GM23338 (cell line): ENCODE data around the gene PDE4B. TPM values are rescaled to one million over a fixed set of nuclear protein-coding genes. Genes with fewer than 3 reads are reported as not detected.

Source experiments
- ATAC-seq: fragments of 200-7000 bp; cut with Tn5 transposase; 3 replicates; pipeline ENCODE4 v1.9.1; 2020
- DNase-seq: peaks from one replicate; pipeline ENCODE4 v3.0.0-alpha.2; 2015; ENCODE audit warnings: low spot score
- H2AFZ ChIP-seq: fragments of 200-600 bp; sonication (generic); 2 replicates; pipeline ENCODE4 v1.8.0; 2016; ENCODE audit warnings: antibody characterized with exemption, mild to moderate bottlenecking, moderate library complexity
- H3F3A ChIP-seq: fragments of 200-600 bp; sonication (generic); replicated peaks from 2 replicates; pipeline ENCODE4 v1.8.0; 2017; ENCODE audit warnings: antibody characterized with exemption, mixed run types, low read depth
- H3K27ac ChIP-seq: fragments of 200-600 bp; sonication (generic); 2 replicates; pipeline ENCODE4 v1.6.1; 2016; ENCODE audit warnings: low read depth
- H3K27me3 ChIP-seq: fragments of 200-600 bp; sonication (generic); 2 replicates; pipeline ENCODE4 v1.8.0; 2016; ENCODE audit warnings: mild to moderate bottlenecking, mixed run types, moderate library complexity; ENCODE audit not compliant: insufficient read depth
- H3K36me3 ChIP-seq: fragments of 200-600 bp; sonication (generic); 2 replicates; pipeline ENCODE4 v1.8.0; 2016; ENCODE audit warnings: mild to moderate bottlenecking; ENCODE audit not compliant: insufficient read depth
- H3K4me1 ChIP-seq: fragments of 200-600 bp; sonication (generic); 2 replicates; pipeline ENCODE4 v1.8.0; 2016; ENCODE audit warnings: mild to moderate bottlenecking, moderate library complexity; ENCODE audit not compliant: insufficient read depth
- H3K4me2 ChIP-seq: fragments of 200-600 bp; sonication (generic); 2 replicates; pipeline ENCODE4 v1.7.1; 2017; ENCODE audit warnings: mixed run types
- H3K4me3 ChIP-seq: fragments of 200-600 bp; sonication (generic); 2 replicates; pipeline ENCODE4 v1.6.1; 2016; ENCODE audit warnings: mixed run types
- H3K79me2 ChIP-seq: fragments of 200-600 bp; sonication (generic); replicated peaks from 2 replicates; pipeline ENCODE4 v1.8.0; 2017; ENCODE audit warnings: mild to moderate bottlenecking; ENCODE audit not compliant: insufficient read depth
- H3K9me2 ChIP-seq: fragments of 200-600 bp; sonication (generic); 2 replicates; pipeline ENCODE4 v1.8.0; 2017; ENCODE audit not compliant: insufficient read depth
- H4K20me1 ChIP-seq: fragments of 200-600 bp; sonication (generic); replicated peaks from 2 replicates; pipeline ENCODE4 v1.8.0; 2017; ENCODE audit warnings: mild to moderate bottlenecking; ENCODE audit not compliant: insufficient read depth
- H3K27ac Mint-ChIP-seq: 2 replicates; pipeline ENCODE4 v1.8.0; 2020; ENCODE audit warnings: inconsistent platforms, mild to moderate bottlenecking, moderate library complexity, mixed read lengths
- H3K27me3 Mint-ChIP-seq: 3 replicates; pipeline ENCODE4 v1.8.0; 2022; ENCODE audit warnings: low read depth, mild to moderate bottlenecking, moderate library complexity, mixed read lengths, inconsistent platforms; ENCODE audit not compliant: insufficient read depth, poor library complexity
- H3K36me3 Mint-ChIP-seq: 3 replicates; pipeline ENCODE4 v1.8.0; 2021; ENCODE audit warnings: low read depth, mild to moderate bottlenecking, inconsistent platforms, moderate library complexity, mixed read lengths
- H3K4me1 Mint-ChIP-seq: 3 replicates; pipeline ENCODE4 v1.8.0; 2020; ENCODE audit warnings: mild to moderate bottlenecking, inconsistent platforms, mixed read lengths
- H3K4me3 Mint-ChIP-seq: 3 replicates; pipeline ENCODE4 v1.8.0; 2021; ENCODE audit warnings: moderate library complexity, mild to moderate bottlenecking, inconsistent platforms, mixed read lengths
- H3K9me3 Mint-ChIP-seq: 3 replicates; pipeline ENCODE4 v1.8.0; 2020; ENCODE audit warnings: moderate library complexity, mild to moderate bottlenecking, inconsistent platforms, mixed read lengths
- CREB1 ChIP-seq: fragments of 250-450 bp; sonication (Bioruptor Pico); IDR thresholded peaks from 2 replicates; pipeline ENCODE4 v1.5.0; 2020; ENCODE audit warnings: low read depth, mild to moderate bottlenecking, moderate library complexity
- EZH2 ChIP-seq: fragments of 200-600 bp; sonication (generic); IDR thresholded peaks from one replicate; pipeline ENCODE4 v1.8.0; 2017; ENCODE audit warnings: antibody characterized with exemption, mild to moderate bottlenecking, low read depth; ENCODE audit not compliant: unreplicated experiment
- EZH2phosphoT487 ChIP-seq: fragments of 200-600 bp; sonication (generic); IDR thresholded peaks from one replicate; pipeline ENCODE4 v1.8.1; 2018; ENCODE audit warnings: antibody characterized with exemption; ENCODE audit not compliant: unreplicated experiment
- JUNB ChIP-seq: IDR thresholded peaks from one replicate; pipeline ENCODE4 v1.6.1; 2016; ENCODE audit warnings: antibody characterized with exemption; ENCODE audit not compliant: unreplicated experiment
- NANOG ChIP-seq: IDR thresholded peaks from 2 replicates; pipeline ENCODE4 v1.6.1; 2016; ENCODE audit warnings: antibody characterized with exemption, borderline replicate concordance
- POLR2AphosphoS5 ChIP-seq: IDR thresholded peaks from 2 replicates; pipeline ENCODE4 v1.6.1; 2016; ENCODE audit warnings: antibody characterized with exemption, low read depth
- STAT1 ChIP-seq: IDR thresholded peaks from one replicate; pipeline ENCODE4 v1.6.1; 2016; ENCODE audit warnings: antibody characterized with exemption; ENCODE audit not compliant: unreplicated experiment
- ZNF114 ChIP-seq: fragments of 250-450 bp; sonication (Bioruptor Pico); IDR thresholded peaks from 2 replicates; pipeline ENCODE4 v1.5.0; 2020; ENCODE audit warnings: mild to moderate bottlenecking, moderate library complexity
- ZNF331 ChIP-seq: fragments of 250-450 bp; sonication (Bioruptor Pico); IDR thresholded peaks from 2 replicates; pipeline ENCODE4 v1.5.0; 2020; ENCODE audit warnings: low read depth, mild to moderate bottlenecking, moderate library complexity
- polyA plus RNA-seq: library from polyadenylated mRNA; unstranded; fragments of >200 nt; fragmentation: Nextera tagmentation; extraction: Ambion mirVana; gene quantifications from 2 replicates; pipeline ENCODE4 v1.2.1, GENCODE V29; 2016
- total RNA-seq: library from RNA; depleted of rRNA; stranded (reverse); fragments of >200 nt; shearing (Covaris generic); gene quantifications from 2 replicates; pipeline ENCODE4 v1.2.3, GENCODE V29; 2014
- TF ChIP-seq, protein P1 (sequence below): IDR thresholded peaks from 2 replicates; pipeline ENCODE4 v1.6.1; 2016; ENCODE audit warnings: antibody characterized with exemption
- TF ChIP-seq, protein P2 (sequence below): fragments of 250-450 bp; sonication (Bioruptor Pico); IDR thresholded peaks from 2 replicates; pipeline ENCODE4 v1.5.0; 2020; ENCODE audit warnings: mild to moderate bottlenecking, moderate library complexity
- TF ChIP-seq, protein P3 (sequence below): IDR thresholded peaks from one replicate; pipeline ENCODE4 v1.6.1; 2018; ENCODE audit warnings: antibody characterized with exemption; ENCODE audit not compliant: unreplicated experiment
- TF ChIP-seq, protein P4 (sequence below), 2 experiments: fragments of 200-600 bp in 1 of 2; sonication (generic) in 1 of 2; conservative IDR thresholded peaks; 2 replicates each; pipeline versions ENCODE4 v1.5.1 to v1.6.1; 2016 to 2017; ENCODE audit warnings: antibody characterized with exemption in 2 of 2, low read depth in 2 of 2, mild to moderate bottlenecking in 2 of 2, moderate library complexity in 1 of 2

PDE4B gene
- total and polyA plus RNA-seq, 2 experiments from 2014 or later, result 14.0 to 25.6 TPM

DNA sequence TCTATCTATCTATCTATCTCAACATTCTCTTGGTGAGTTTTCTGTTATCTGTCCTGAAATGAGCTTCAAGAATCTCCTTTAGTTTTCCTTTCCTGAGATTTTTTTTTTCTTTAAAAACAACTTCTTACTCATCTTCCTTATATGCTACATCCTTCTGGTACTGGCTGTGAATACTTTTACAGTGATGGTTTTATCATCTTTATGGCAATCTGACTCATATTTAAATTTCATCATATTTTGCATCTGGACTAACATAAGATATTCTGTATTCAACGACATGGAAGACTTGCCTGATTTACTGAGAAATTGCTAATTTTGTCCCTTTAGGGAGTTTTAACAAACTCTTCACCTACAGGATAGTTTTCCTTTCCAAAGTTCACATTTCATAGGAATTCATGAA is 33.0 kb downstream of the PDE4B start:
- Histone ChIP-seq H4K20me1 (no peaks in the 10 kb centered on the region), H3K4me3 (no peak overlapping the region), H3K9me2 (no peaks in the 10 kb centered on the region), H3F3A (no peaks in the 10 kb centered on the region), H3K4me2 (no peak overlapping the region), H3K36me3 (no peaks in the 10 kb centered on the region), H3K27me3 (no peaks in the 10 kb centered on the region), H3K4me1 (no peaks in the 10 kb centered on the region), H3K79me2 (no peaks in the 10 kb centered on the region), H3K27ac (no peak overlapping the region), H2AFZ (no peak overlapping the region)
- Mint-ChIP-seq H3K9me3 (no peaks in the 10 kb centered on the region; the same call in 2 of the 3 replicates), H3K36me3 (no peaks in the 10 kb centered on the region), H3K27me3 (no peaks in the 10 kb centered on the region), H3K27ac (no peak overlapping the region), H3K4me3 (no peak overlapping the region), H3K4me1 (no peaks in the 10 kb centered on the region; the same call in 1 of the 3 replicates)
- no peak for TF ChIP-seq EZH2
- TF ChIP-seq CREB1, result no peak
- no peak for TF ChIP-seq STAT1
- no peak for TF ChIP-seq ZNF114 (CRISPR knock-in tag)
- TF ChIP-seq ZNF331 (CRISPR knock-in tag), result no peak
- no peak for TF ChIP-seq EZH2phosphoT487
- TF ChIP-seq, protein P1, sequence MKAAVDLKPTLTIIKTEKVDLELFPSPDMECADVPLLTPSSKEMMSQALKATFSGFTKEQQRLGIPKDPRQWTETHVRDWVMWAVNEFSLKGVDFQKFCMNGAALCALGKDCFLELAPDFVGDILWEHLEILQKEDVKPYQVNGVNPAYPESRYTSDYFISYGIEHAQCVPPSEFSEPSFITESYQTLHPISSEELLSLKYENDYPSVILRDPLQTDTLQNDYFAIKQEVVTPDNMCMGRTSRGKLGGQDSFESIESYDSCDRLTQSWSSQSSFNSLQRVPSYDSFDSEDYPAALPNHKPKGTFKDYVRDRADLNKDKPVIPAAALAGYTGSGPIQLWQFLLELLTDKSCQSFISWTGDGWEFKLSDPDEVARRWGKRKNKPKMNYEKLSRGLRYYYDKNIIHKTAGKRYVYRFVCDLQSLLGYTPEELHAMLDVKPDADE, result no peak
- no peak for TF ChIP-seq JUNB
- TF ChIP-seq POLR2AphosphoS5, result no peak
- no peak for TF ChIP-seq NANOG
- TF ChIP-seq, protein P2, sequence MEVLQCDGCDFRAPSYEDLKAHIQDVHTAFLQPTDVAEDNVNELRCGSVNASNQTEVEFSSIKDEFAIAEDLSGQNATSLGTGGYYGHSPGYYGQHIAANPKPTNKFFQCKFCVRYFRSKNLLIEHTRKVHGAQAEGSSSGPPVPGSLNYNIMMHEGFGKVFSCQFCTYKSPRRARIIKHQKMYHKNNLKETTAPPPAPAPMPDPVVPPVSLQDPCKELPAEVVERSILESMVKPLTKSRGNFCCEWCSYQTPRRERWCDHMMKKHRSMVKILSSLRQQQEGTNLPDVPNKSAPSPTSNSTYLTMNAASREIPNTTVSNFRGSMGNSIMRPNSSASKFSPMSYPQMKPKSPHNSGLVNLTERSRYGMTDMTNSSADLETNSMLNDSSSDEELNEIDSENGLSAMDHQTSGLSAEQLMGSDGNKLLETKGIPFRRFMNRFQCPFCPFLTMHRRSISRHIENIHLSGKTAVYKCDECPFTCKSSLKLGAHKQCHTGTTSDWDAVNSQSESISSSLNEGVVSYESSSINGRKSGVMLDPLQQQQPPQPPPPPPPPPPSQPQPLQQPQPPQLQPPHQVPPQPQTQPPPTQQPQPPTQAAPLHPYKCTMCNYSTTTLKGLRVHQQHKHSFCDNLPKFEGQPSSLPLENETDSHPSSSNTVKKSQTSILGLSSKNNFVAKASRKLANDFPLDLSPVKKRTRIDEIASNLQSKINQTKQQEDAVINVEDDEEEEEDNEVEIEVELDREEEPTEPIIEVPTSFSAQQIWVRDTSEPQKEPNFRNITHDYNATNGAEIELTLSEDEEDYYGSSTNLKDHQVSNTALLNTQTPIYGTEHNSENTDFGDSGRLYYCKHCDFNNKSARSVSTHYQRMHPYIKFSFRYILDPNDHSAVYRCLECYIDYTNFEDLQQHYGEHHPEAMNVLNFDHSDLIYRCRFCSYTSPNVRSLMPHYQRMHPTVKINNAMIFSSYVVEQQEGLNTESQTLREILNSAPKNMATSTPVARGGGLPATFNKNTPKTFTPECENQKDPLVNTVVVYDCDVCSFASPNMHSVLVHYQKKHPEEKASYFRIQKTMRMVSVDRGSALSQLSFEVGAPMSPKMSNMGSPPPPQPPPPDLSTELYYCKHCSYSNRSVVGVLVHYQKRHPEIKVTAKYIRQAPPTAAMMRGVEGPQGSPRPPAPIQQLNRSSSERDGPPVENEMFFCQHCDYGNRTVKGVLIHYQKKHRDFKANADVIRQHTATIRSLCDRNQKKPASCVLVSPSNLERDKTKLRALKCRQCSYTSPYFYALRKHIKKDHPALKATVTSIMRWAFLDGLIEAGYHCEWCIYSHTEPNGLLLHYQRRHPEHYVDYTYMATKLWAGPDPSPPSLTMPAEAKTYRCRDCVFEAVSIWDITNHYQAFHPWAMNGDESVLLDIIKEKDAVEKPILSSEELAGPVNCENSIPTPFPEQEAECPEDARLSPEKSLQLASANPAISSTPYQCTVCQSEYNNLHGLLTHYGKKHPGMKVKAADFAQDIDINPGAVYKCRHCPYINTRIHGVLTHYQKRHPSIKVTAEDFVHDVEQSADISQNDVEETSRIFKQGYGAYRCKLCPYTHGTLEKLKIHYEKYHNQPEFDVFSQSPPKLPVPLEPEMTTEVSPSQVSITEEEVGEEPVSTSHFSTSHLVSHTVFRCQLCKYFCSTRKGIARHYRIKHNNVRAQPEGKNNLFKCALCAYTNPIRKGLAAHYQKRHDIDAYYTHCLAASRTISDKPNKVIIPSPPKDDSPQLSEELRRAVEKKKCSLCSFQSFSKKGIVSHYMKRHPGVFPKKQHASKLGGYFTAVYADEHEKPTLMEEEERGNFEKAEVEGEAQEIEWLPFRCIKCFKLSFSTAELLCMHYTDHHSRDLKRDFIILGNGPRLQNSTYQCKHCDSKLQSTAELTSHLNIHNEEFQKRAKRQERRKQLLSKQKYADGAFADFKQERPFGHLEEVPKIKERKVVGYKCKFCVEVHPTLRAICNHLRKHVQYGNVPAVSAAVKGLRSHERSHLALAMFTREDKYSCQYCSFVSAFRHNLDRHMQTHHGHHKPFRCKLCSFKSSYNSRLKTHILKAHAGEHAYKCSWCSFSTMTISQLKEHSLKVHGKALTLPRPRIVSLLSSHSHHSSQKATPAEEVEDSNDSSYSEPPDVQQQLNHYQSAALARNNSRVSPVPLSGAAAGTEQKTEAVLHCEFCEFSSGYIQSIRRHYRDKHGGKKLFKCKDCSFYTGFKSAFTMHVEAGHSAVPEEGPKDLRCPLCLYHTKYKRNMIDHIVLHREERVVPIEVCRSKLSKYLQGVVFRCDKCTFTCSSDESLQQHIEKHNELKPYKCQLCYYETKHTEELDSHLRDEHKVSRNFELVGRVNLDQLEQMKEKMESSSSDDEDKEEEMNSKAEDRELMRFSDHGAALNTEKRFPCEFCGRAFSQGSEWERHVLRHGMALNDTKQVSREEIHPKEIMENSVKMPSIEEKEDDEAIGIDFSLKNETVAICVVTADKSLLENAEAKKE (CRISPR knock-in tag), result no peak
- TF ChIP-seq, protein P3, sequence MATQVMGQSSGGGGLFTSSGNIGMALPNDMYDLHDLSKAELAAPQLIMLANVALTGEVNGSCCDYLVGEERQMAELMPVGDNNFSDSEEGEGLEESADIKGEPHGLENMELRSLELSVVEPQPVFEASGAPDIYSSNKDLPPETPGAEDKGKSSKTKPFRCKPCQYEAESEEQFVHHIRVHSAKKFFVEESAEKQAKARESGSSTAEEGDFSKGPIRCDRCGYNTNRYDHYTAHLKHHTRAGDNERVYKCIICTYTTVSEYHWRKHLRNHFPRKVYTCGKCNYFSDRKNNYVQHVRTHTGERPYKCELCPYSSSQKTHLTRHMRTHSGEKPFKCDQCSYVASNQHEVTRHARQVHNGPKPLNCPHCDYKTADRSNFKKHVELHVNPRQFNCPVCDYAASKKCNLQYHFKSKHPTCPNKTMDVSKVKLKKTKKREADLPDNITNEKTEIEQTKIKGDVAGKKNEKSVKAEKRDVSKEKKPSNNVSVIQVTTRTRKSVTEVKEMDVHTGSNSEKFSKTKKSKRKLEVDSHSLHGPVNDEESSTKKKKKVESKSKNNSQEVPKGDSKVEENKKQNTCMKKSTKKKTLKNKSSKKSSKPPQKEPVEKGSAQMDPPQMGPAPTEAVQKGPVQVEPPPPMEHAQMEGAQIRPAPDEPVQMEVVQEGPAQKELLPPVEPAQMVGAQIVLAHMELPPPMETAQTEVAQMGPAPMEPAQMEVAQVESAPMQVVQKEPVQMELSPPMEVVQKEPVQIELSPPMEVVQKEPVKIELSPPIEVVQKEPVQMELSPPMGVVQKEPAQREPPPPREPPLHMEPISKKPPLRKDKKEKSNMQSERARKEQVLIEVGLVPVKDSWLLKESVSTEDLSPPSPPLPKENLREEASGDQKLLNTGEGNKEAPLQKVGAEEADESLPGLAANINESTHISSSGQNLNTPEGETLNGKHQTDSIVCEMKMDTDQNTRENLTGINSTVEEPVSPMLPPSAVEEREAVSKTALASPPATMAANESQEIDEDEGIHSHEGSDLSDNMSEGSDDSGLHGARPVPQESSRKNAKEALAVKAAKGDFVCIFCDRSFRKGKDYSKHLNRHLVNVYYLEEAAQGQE, result no peak
- TF ChIP-seq, protein P4, sequence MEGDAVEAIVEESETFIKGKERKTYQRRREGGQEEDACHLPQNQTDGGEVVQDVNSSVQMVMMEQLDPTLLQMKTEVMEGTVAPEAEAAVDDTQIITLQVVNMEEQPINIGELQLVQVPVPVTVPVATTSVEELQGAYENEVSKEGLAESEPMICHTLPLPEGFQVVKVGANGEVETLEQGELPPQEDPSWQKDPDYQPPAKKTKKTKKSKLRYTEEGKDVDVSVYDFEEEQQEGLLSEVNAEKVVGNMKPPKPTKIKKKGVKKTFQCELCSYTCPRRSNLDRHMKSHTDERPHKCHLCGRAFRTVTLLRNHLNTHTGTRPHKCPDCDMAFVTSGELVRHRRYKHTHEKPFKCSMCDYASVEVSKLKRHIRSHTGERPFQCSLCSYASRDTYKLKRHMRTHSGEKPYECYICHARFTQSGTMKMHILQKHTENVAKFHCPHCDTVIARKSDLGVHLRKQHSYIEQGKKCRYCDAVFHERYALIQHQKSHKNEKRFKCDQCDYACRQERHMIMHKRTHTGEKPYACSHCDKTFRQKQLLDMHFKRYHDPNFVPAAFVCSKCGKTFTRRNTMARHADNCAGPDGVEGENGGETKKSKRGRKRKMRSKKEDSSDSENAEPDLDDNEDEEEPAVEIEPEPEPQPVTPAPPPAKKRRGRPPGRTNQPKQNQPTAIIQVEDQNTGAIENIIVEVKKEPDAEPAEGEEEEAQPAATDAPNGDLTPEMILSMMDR (conservative IDR thresholded peaks at IDR 0.05; ENCODE audit: low read depth in 2 of 2), result no peak
- DNase-seq (no peak), ATAC-seq (no peak)
